MM.1S (cell line): Measurements from ENCODE around the gene SMC3.

Source experiments
- DNase-seq: peaks from one replicate; pipeline ENCODE4 v3.0.0-alpha.2; 2015
- H2AFZ ChIP-seq: fragments of 300-600 bp; sonication (generic); 2 replicates; pipeline ENCODE4 v1.6.0; 2016; ENCODE audit warnings: antibody characterized with exemption, low read length
- H3F3A ChIP-seq: fragments of 300-600 bp; sonication (generic); 2 replicates; pipeline ENCODE4 v1.6.1; 2016; ENCODE audit warnings: mild to moderate bottlenecking, antibody characterized with exemption, low read length, moderate library complexity, mixed read lengths; ENCODE audit not compliant: insufficient read depth
- H3K27ac ChIP-seq: fragments of 300-600 bp; sonication (generic); 2 replicates; pipeline ENCODE4 v1.5.1; 2016; ENCODE audit warnings: mild to moderate bottlenecking, low read length
- H3K27me3 ChIP-seq: fragments of 300-600 bp; sonication (generic); replicated peaks from 2 replicates; pipeline ENCODE4 v1.6.0; 2016; ENCODE audit warnings: low read length; ENCODE audit not compliant: insufficient read depth
- H3K36me3 ChIP-seq: fragments of 300-600 bp; sonication (generic); replicated peaks from 2 replicates; pipeline ENCODE4 v1.6.1; 2016; ENCODE audit warnings: mild to moderate bottlenecking, low read length, mixed read lengths; ENCODE audit not compliant: insufficient read depth
- H3K4me1 ChIP-seq: fragments of 300-600 bp; sonication (generic); 2 replicates; pipeline ENCODE4 v1.6.1; 2016; ENCODE audit warnings: low read length, mixed read lengths
- H3K4me2 ChIP-seq: fragments of 300-600 bp; sonication (generic); 2 replicates; pipeline ENCODE4 v1.6.0; 2016; ENCODE audit warnings: low read depth, low read length
- H3K4me3 ChIP-seq: fragments of 300-600 bp; sonication (generic); 2 replicates; pipeline ENCODE4 v1.5.1; 2016; ENCODE audit warnings: low read length, mixed read lengths
- H3K79me2 ChIP-seq: fragments of 300-600 bp; sonication (generic); 2 replicates; pipeline ENCODE4 v1.6.1; 2016; ENCODE audit warnings: mixed run types, low read length, mixed read lengths
- H3K9ac ChIP-seq: fragments of 300-600 bp; sonication (generic); 2 replicates; pipeline ENCODE4 v1.6.1; 2016; ENCODE audit warnings: low read length, mixed read lengths
- H3K9me2 ChIP-seq: fragments of 300-600 bp; sonication (generic); replicated peaks from 2 replicates; pipeline ENCODE4 v1.6.1; 2016; ENCODE audit warnings: mild to moderate bottlenecking, low read length, mixed read lengths; ENCODE audit not compliant: insufficient read depth
- H3K9me3 ChIP-seq: fragments of 300-600 bp; sonication (generic); replicated peaks from 2 replicates; pipeline ENCODE4 v1.6.1; 2016; ENCODE audit warnings: mild to moderate bottlenecking, low read length, mixed read lengths; ENCODE audit not compliant: insufficient read depth
- H4K20me1 ChIP-seq: fragments of 300-600 bp; sonication (generic); 2 replicates; pipeline ENCODE4 v1.6.1; 2016; ENCODE audit warnings: mild to moderate bottlenecking, low read length, moderate library complexity, mixed read lengths; ENCODE audit not compliant: insufficient read depth
- EZH2 ChIP-seq: fragments of 300-600 bp; sonication (generic); optimal IDR thresholded peaks from 2 replicates; pipeline ENCODE3; 2017; ENCODE audit warnings: low read depth, mild to moderate bottlenecking, antibody characterized with exemption, low read length, mixed read lengths
- EZH2phosphoT487 ChIP-seq: fragments of 300-600 bp; sonication (generic); IDR thresholded peaks from 2 replicates; pipeline ENCODE4 v1.6.1; 2018; ENCODE audit warnings: antibody characterized with exemption, low read length
- TF ChIP-seq, protein P1 (sequence below): fragments of 300-600 bp; sonication (generic); IDR thresholded peaks from 2 replicates; pipeline ENCODE4 v1.5.1; 2016; ENCODE audit warnings: antibody characterized with exemption, low read length, mixed read lengths

Gene SMC3

DNA sequence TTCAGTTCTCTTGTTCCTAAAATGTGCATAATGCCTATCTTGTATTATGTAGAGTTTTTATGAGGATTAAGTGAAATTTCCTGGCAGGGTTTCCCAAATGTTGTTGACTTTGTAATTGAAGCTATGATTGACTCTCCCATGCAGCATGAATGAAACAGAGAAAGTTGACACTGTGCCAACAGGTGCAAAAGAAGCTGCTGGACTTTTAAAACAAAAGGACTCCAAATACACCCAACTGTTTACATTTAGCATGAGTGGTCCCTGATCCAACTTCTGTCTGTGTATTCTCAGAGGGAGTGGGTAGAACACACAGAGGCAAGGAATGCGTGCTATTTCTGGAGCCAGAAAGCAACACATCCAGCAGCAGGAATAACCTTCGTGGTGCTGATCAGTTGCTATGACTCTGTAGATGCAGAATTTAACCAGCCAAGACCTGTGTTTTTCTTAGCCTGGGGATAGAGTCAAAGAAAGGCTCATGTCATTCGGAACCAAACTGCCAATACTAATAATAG, 62.2 kb downstream of the SMC3 start:
- Histone ChIP-seq H2AFZ (no peak overlapping the region), H3K4me2 (no peak overlapping the region), H3K4me1 (no peaks in the 10 kb centered on the region), H3K4me3 (no peak overlapping the region), H3K9me2 (no peaks in the 10 kb centered on the region), H4K20me1 (no peaks in the 10 kb centered on the region), H3K36me3 (no peaks in the 10 kb centered on the region), H3K27me3 (no peaks in the 10 kb centered on the region), H3K79me2 (no peaks in the 10 kb centered on the region), H3K27ac (no peak overlapping the region), H3F3A (no peaks in the 10 kb centered on the region), H3K9me3 (no peaks in the 10 kb centered on the region), H3K9ac (no peak overlapping the region)
- DNase-seq = no peak
- TF ChIP-seq EZH2 = no peak
- no peak for TF ChIP-seq EZH2phosphoT487
- TF ChIP-seq, protein P1, sequence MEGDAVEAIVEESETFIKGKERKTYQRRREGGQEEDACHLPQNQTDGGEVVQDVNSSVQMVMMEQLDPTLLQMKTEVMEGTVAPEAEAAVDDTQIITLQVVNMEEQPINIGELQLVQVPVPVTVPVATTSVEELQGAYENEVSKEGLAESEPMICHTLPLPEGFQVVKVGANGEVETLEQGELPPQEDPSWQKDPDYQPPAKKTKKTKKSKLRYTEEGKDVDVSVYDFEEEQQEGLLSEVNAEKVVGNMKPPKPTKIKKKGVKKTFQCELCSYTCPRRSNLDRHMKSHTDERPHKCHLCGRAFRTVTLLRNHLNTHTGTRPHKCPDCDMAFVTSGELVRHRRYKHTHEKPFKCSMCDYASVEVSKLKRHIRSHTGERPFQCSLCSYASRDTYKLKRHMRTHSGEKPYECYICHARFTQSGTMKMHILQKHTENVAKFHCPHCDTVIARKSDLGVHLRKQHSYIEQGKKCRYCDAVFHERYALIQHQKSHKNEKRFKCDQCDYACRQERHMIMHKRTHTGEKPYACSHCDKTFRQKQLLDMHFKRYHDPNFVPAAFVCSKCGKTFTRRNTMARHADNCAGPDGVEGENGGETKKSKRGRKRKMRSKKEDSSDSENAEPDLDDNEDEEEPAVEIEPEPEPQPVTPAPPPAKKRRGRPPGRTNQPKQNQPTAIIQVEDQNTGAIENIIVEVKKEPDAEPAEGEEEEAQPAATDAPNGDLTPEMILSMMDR = no peak

DNA sequence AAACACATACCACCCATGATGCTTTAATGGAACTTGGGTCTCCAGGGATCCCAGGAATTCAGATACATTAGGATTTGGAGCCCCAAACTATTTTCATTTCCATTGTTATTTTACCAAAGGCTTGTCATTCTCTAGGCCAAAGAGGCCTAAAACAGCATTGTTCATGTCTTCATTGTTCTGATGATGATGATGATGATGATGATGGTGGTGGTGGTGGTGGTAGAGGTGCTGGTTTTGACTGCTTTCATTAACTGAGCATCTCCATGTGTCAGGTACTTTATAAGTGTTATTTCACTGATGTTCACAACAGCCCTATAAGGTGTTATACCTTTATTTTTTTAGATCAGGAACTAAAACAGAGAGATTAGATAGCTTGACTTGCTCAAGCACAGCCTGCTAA, 64.4 kb downstream of the SMC3 start:
- no peak for DNase-seq
- TF ChIP-seq, protein P1 = no peak
- TF ChIP-seq EZH2phosphoT487 = no peak
- no peak for TF ChIP-seq EZH2
- Histone ChIP-seq H3K27ac (no peak overlapping the region), H3K9me3 (no peaks in the 10 kb centered on the region), H3K36me3 (no peaks in the 10 kb centered on the region), H3K4me3 (no peak overlapping the region), H3K9ac (no peak overlapping the region), H3K9me2 (no peaks in the 10 kb centered on the region), H4K20me1 (no peaks in the 10 kb centered on the region), H3F3A (no peaks in the 10 kb centered on the region), H3K4me1 (no peaks in the 10 kb centered on the region), H3K4me2 (no peak overlapping the region), H2AFZ (no peak overlapping the region), H3K27me3 (no peaks in the 10 kb centered on the region), H3K79me2 (no peaks in the 10 kb centered on the region)

DNA sequence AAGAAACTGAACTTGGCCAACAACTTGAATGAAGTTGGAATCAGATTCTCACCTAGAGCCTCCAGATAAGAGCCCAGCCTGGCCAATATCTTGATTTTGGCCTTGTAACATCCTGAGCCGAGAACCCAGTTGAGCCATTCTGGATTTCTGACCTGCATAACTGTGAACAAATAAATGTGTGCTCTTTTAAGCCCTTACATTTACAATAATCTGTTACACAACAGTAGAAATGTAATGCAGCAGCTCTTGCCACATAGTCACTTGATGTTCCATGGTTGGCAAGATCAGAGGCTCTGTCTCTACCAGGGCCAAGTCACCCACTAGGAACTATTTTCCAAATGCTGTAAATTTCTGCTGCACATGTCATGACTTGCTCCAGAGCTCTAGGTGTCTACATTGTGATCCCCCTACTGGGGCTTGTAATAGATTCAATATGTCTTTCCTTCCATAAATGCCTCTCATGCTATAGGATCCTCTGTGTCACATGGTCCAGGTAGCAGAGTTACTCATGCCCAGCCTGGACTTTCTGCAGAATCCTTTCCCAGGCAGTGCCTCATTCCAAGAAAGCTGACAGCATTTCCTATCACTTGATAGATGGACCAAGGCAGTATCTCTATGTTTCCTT, 65.2 kb downstream of the SMC3 start:
- no peaks in the 10 kb centered on the region for H3K4me1 ChIP-seq
- no peaks in the 10 kb centered on the region for H3K36me3 ChIP-seq
- H3K27ac ChIP-seq = no peak overlapping the region
- no peak overlapping the region for H3K4me3 ChIP-seq
- H3K9me3 ChIP-seq = no peaks in the 10 kb centered on the region
- H3K4me2 ChIP-seq = no peak overlapping the region
- H3K79me2 ChIP-seq = no peaks in the 10 kb centered on the region
- no peak for DNase-seq
- no peaks in the 10 kb centered on the region for H4K20me1 ChIP-seq
- H2AFZ ChIP-seq = no peak overlapping the region
- H3K9me2 ChIP-seq = no peaks in the 10 kb centered on the region
- TF ChIP-seq EZH2 (no peak), EZH2phosphoT487 (no peak)
- TF ChIP-seq, protein P1 = no peak
- no peaks in the 10 kb centered on the region for H3F3A ChIP-seq
- H3K9ac ChIP-seq = no peak overlapping the region
- H3K27me3 ChIP-seq = no peaks in the 10 kb centered on the region
